Measurements from ENCODE around the gene OR2H1.

OR2H1 gene

GRCh38 chr6:29505808-29506207 is 48.9 kb downstream of the OR2H1 start:
- CTCF ChIA-PET, result no interaction called here
- DNase-seq (ENCODE audit: extremely low spot score), result no peak
- TF ChIP-seq CTCF (IDR thresholded peaks at IDR 0.05; ENCODE audit: control extremely low read depth, extremely low read depth, low read depth, missing control alignments), result no peak
- POLR2A ChIA-PET, result no interaction called here

- TF ChIP-seq CTCF (IDR thresholded peaks at IDR 0.05; ENCODE audit: control extremely low read depth, extremely low read depth, low read depth, missing control alignments), result no peak
- DNase-seq (ENCODE audit: extremely low spot score), result no peak
- POLR2A ChIA-PET, result no interaction called here
- CTCF ChIA-PET, result no interaction called here
Measured at GRCh38 chr6:29506446-29507067, 49.6 kb downstream of the OR2H1 start.

GRCh38 chr6:29507319-29507718 is 50.4 kb downstream of the OR2H1 start:
- DNase-seq (ENCODE audit: extremely low spot score), result no peak
- no peak for TF ChIP-seq CTCF (IDR thresholded peaks at IDR 0.05; ENCODE audit: control extremely low read depth, extremely low read depth, low read depth, missing control alignments)
- ChIA-PET POLR2A (no interaction called here), CTCF (no interaction called here)

- no peak for TF ChIP-seq CTCF (IDR thresholded peaks at IDR 0.05; ENCODE audit: control extremely low read depth, extremely low read depth, low read depth, missing control alignments)
- peak; percentile 73 for DNase-seq (ENCODE audit: extremely low spot score)
- ChIA-PET CTCF (interaction anchor here (1.3 kb wide), 1 partner anchor 19 kb away, joined by 3 read pairs; no protein-coding TSS in a partner anchor), POLR2A (no interaction called here)
Measured at GRCh38 chr6:29509239-29509638, 52.3 kb downstream of the OR2H1 start.

- CTCF ChIA-PET, result interaction anchor here (1.3 kb wide), 1 partner anchor 19 kb away, joined by 3 read pairs; no protein-coding TSS in a partner anchor
- POLR2A ChIA-PET, result no interaction called here
- no peak for TF ChIP-seq CTCF (IDR thresholded peaks at IDR 0.05; ENCODE audit: control extremely low read depth, extremely low read depth, low read depth, missing control alignments)
- no peak for DNase-seq (ENCODE audit: extremely low spot score)
Measured at GRCh38 chr6:29509711-29510110, 52.8 kb downstream of the OR2H1 start.

GRCh38 chr6:29510202-29510601 is 53.2 kb downstream of the OR2H1 start:
- TF ChIP-seq CTCF (IDR thresholded peaks at IDR 0.05; ENCODE audit: control extremely low read depth, extremely low read depth, low read depth, missing control alignments), result no peak
- CTCF ChIA-PET, result no interaction called here
- no peak for DNase-seq (ENCODE audit: extremely low spot score)
- POLR2A ChIA-PET, result no interaction called here
